ENCODE measurements around the gene TMEM171.

Gene TMEM171

GRCh38 chr5:73179730-73180129 is 59.4 kb downstream of the TMEM171 start:
- Histone ChIP-seq H3K27ac (no peak overlapping the region), H3K4me3 (no peak overlapping the region)

- Histone ChIP-seq H3K4me3 (no peak overlapping the region), H3K27ac (no peak overlapping the region)
Measured at GRCh38 chr5:73180566-73180965, 60.2 kb downstream of the TMEM171 start.

All from skin epidermis (tissue), 12 donors.